CD4-positive, alpha-beta T cell treated with Interleukin-2 at 100 ng/mL for 4 hours (primary cell): ENCODE results near the gene CDCA8.
"Not testable (repeated sequence)": the region's sequence is repeated elsewhere in the genome, so short reads cannot be mapped to it uniquely, and the experiment has no call there.

ENCODE experiments used
- DNase-seq: peaks from one replicate; pipeline ENCODE4 v3.0.0-alpha.2; 2020; ENCODE audit warnings: low spot score

Gene CDCA8

GRCh38 chr1:37673920-37674319, 18.4 kb upstream of the CDCA8 start:
- DNase-seq: peak; percentile 63

DNA sequence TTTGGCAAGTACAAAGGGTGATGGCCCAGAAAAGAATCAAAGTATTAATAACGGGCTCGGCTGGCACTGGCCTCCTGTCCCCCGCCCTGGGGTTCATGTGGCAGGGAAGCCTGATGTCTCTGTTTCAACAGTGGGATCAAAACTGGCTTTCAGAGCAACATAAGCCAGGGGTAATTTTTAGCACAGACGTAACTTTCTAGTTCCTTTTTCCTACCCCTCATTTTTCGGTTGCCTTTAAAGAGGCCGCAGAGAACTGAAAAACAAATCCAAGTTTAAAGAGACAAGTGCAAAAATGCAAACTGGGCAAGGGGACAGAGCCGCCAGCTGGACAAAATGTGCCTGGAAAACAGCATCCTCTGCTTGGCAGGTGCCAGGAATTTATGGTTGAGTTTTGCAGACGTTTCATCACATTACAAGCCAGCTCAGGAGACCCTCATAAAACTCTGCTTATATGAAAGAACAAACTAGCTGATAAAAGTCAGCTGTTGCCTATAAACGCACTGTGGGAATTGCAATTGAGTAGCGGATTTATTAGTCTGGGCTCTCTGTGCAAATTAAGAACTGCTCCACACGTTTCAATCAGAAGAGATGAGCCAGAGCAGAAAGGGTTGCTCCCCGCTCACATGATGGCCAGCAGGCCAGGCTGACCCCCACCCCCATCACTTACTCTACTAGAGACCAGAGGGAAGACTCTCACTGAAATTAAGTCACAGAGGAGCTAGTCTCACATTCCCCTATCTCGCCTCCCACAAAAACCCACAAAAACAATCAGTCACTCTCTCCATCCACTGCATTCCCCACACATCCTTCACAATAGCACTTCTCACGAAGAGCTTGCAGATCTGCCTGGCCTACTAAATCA, 15.8 kb upstream of the CDCA8 start:
- no peak for DNase-seq

DNA sequence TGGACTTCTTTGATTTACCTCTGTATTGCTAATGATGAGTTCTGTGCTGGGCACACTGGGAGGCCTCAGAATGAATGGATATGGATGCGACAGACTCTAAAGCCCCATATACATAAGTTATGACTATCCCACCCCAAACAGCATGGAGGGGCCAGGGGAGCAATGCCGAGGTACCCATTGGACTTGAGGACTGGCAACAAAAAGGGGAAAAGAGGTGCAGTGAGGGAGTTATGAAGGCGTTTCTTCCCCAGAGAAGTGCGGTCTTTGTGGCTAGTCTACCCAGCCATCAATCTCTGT, 15.2 kb upstream of the CDCA8 start:
- no peak for DNase-seq

DNA sequence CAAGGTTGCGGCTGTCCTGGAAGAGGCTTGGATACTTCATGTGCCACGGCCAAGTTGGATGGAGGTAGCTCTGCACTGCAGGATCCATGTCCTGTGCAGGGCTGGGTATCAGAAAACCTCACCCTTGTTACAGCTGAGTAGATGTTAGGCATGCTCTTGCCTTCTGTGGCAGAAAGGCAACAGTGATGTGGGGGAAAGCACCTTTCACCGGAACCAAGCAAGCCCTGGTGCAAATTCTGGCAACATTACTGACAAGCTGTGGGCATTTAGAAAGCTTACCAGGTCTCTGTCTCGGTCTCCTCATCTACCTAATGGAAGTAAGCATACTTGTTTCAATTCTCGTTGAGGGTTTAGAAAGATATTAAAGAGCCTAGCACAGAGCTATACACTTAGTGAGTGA, 14.5 kb upstream of the CDCA8 start:
- DNase-seq: no peak

- DNase-seq: no peak
These were observed 11.4 kb upstream of the CDCA8 start for GRCh38 chr1:37680933-37681332.

GRCh38 chr1:37682334-37682987, 9.9 kb upstream of the CDCA8 start:
- DNase-seq: peak; percentile 81

DNA sequence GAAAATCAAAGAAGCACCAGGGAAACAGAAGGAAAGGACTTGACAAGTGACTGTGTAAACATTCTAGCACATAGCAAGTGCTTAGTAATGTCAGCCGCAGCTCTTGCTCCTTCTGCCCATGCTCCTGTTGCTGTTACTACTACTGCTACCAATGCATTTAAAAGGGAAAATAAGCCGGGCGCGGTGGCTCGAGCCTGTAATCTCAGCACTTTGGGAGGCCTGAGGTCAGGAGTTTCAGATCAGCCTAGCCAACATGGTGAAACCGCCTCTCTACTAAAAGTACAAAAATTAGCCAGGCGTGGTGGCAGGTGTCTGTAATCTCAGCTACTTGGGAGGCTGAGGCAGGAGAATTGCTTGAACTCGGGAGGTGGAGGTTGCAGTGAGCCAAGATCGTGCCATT, 8.1 kb upstream of the CDCA8 start:
- DNase-seq: not testable (repeated sequence)

DNA sequence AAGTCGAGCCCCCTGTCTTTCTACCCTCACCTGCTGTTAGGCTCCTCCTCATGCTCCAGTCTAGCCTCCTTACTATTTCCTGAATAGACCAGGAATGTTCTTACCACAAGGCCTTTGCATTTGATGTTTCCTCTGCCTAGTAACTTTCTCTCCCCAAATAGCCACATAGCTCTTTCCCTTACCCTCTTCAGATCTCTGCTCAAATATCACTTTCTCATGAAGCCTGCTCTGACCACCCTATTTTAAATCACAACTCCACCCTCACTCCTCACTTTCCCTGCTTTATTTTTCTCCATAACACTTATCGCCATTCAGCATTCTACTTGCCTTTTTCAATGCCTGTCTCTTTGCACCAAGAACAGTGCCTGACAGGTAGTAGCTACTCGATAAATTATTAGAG, 6.6 kb upstream of the CDCA8 start:
- DNase-seq: no peak

GRCh38 chr1:37687764-37688163, 4.6 kb upstream of the CDCA8 start:
- not testable (repeated sequence) for DNase-seq

GRCh38 chr1:37688926-37689325, 3.4 kb upstream of the CDCA8 start:
- DNase-seq: no peak

- peak; percentile 8 for DNase-seq
These were observed 729 bp upstream of the CDCA8 start for GRCh38 chr1:37691497-37692077.

DNA sequence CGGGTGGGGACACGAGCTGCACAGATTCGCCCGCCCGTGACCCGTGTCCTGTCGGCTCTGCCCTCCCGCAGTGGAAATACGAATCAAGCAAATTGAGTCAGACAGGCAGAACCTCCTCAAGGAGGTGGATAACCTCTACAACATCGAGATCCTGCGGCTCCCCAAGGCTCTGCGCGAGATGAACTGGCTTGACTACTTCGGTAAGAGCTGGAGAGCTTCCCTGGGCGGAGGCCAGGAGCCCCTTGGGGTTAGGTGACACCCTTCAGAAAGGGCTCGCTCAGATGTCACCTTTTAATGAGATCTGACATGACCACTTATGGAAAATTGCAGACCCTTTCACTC, 489 bp downstream of the CDCA8 start:
- DNase-seq: no peak

DNA sequence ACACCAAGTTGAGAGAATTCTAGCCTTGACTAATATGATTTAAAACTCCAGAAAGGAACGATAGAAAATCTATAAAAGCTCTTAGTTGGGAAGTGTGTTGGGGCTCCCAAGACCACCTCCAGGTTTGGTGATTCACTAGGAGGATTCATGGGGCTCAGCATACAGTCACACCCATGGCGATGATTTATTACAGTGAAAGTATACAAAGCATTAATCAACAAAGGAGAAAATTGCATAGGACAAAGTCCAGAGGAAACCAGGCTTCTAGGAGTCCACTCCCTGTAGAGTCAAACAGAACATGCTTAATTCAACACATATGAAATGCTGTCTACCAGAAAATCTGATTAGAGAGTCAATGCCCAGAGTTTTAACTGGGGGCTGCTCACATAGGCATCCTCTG, 4.8 kb downstream of the CDCA8 start:
- no peak for DNase-seq

DNA sequence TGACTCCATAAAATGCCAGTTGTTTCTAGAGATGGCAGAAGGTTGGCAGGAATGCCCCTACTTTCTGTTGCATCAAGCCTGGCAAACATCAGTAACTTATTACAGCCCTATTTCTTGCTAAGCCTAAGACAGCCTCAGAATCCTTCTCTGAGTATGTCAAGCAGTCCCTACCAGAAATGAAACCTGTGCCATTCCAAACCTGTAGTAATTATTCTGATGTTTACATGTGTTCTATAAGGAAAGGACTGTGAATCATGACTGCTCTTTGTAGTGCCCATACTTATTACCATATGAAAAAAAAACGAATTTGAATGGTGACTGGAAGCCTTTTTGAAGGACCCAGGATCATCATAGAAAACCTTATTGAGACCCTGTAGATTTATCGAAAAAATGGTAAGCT, 5.4 kb downstream of the CDCA8 start:
- no peak for DNase-seq

DNA sequence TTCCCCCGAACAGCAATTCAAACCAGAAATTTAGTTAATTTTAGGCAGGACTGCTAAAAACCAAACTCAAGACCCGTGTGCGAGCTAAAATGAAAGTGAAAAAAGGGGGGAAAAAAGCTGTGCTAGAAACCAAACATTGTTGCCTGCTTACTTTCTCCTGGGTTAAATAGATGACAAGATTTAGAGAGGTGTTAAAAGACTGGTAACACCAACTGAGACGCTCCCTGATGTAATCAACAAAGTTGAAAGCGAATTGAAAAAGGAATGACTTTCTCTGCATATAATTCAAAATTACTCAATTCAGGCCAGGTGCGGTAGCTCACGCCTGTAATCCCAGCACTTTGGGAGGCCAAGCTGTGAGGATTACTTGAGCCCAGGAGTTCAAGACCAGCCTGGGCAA, 6.8 kb downstream of the CDCA8 start:
- peak; percentile 6 for DNase-seq

GRCh38 chr1:37701051-37701450, 8.7 kb downstream of the CDCA8 start:
- no peak for DNase-seq

DNA sequence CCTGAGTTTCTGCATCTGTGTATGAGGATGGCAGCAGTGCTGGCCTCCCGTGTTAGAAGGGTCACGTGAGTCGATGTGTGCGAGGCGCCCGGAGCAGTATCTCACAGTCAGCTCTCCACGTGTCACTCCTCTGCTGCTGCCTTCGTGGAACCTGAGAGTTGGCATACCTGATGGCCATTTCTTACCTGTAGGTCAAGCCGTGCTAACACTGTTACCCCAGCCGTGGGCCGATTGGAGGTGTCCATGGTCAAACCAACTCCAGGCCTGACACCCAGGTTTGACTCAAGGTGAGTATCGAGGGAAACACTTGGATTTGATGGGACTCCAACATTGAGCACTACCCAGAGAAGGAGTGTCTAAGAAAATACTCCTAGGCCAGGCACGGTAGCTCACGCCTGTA, 10.7 kb downstream of the CDCA8 start:
- no peak for DNase-seq

DNA sequence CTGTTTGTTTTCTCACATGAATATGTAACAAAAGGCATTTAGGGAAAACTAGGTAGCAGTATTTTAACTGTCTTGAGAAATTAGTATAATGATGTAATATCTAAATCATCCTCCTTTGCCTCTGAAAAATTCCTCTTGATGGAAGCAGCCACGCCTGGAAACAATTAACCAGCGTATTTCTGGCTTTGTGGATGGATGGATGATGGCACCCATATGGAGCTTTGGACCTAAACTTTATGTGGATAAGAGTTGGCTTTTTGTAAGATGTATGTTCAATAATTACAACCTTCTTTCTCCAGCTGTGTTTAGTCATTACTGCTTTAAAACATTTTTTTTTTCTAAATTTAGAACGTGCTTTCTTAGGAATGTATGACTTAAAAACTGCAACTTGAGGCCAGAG, 12.7 kb downstream of the CDCA8 start:
- DNase-seq: no peak

DNA sequence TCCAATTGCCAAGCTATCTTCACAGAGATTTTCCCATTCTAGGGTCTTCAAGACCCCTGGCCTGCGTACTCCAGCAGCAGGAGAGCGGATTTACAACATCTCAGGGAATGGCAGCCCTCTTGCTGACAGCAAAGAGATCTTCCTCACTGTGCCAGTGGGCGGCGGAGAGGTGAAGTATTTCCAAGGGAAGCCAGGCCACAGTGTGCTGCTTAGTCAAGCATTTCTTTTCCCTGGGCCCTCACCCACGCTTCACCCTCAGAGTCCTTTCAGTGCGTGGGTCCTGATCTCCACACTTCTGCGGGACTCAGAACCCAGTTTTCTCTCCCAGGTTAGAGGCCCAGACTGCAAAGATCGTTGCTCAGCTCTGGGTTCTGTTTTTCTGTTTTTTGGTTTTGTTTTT, 13.1 kb downstream of the CDCA8 start:
- no peak for DNase-seq

DNA sequence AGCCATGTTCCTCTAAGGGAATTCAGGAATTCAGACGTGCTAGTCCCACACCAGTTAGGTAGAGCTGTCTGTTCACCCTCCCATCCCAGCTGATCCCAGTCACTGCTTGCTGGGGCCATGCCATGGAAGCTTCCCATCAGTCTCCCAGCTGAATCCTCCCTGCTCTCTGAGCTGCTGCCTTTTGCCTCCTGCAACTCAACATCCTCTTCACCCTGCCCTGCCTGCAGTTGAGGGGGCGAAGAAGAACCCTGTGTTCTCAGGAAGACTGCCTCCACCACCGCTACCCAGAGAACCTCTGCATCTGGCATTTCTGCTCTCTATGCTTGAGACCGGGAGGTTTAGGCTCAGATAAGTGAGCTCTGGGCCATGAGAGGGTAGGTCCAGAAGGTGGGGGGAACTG, 16.2 kb downstream of the CDCA8 start:
- no peak for DNase-seq

DNA sequence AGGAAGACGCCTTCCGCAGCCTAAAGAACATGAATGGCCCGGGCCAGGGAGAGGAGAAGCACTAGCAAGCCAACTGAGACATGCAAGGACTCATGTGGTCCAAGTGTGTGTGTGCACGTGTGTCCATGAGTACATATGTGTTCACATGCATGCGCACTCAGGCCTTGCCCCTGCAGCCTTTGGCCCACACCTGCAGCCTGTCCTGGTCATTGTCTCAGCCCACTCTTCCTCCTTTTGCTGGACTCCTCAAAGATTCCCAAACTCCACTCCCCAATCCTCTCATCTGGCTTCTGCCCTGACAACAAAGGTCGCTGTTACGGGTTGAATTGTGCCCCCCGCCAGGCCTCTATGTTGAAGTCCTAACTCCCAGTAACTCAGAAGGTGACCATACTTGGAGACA, 21.9 kb downstream of the CDCA8 start:
- no peak for DNase-seq

DNA sequence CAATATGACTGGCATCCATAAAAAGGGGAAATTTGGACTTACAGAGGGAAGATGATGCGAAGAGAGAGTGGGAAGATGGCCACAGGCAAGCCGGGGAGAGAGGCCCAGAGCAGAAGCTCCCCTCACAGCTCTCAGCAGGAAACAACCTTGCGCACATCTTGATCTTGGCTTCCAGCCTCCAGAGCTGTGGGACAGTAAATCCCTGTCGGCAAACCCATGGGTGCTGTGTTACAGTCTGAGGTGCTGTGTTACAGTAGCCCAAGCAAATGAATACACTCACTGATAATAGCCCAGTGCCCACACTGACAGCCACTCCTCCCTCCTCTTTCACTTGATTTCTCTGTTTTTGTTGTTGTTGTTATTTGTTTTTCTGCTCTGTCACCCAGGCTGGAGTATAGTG, 22.4 kb downstream of the CDCA8 start:
- DNase-seq: no peak

- no peak for DNase-seq
These were observed 24.0 kb downstream of the CDCA8 start for GRCh38 chr1:37716321-37716720.

DNA sequence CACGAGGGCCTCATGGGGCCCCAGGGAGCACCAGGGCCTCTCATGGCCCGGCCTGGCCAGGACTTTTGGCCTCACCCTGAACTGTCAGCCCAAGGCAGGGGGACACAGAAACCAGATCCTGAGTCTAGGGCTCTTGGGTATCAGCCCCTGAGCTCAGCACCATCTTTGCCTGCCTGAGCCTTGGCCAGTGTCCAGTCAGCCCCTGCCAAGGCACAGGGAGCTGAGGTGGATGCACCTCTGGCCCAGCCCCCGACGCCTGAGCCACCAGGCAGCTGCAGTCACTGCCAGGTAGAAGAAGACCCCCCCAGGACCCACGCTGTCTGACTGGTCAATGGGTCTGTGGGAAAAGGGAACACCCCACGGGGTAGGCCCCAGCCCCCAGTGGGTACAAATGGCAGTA, 25.3 kb downstream of the CDCA8 start:
- DNase-seq: no peak
